RWPE1 (cell line): ENCODE data around the gene SCD.
"Not testable (repeated sequence)": the region's sequence is repeated elsewhere in the genome, so short reads cannot be mapped to it uniquely, and the experiment has no call there.

Experiments
- CTCF ChIA-PET: fragments of 350-600 bp; sonication (Branson Sonifier 250); formaldehyde crosslinking; extraction: SDS; loops from one replicate; lab custom pipeline; 2021; lab: Yijun Ruan, JAX
- POLR2A ChIA-PET: fragments of 400-600 bp; formaldehyde crosslinking; extraction: SDS; loops from one replicate; lab custom pipeline; 2020; ENCODE audit warnings: antibody characterized with exemption; ENCODE audit not compliant: low non-redundant PET; lab: Yijun Ruan, JAX
- DNase-seq: peaks from one replicate; pipeline ENCODE4 v3.0.0; 2012; ENCODE audit warnings: low spot score
- H3K27ac ChIP-seq: fragments of 450-650 bp; 2 replicates; pipeline ENCODE4 v1.5.1; 2017
- CTCF ChIP-seq: fragments of 450-650 bp; conservative IDR thresholded peaks from 2 replicates; pipeline ENCODE4 v1.5.1; 2017; ENCODE audit warnings: low read depth, mild to moderate bottlenecking

Gene SCD

DNA sequence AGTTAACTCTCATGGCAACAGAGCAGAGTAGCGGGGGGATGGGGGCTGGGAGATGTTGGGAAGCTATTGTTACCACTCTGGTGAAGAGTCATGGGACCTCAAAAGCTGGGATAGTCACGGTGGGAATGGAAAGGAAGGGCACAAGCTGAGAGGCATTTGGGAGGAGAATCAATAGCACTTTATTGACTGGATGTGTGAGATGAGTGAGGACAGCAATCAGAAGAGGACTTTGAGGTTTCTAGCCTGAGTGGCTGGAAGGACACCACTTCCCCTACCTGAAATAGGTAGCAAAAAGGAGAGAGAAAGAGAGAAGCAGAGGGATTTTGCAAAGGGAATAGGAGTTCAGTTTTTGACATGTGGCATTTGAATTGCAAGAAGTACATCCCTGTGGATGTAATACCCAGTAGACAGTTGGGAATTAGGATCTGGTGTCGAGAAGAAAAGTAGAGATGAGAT, 27.2 kb downstream of the SCD start:
- DNase-seq, result no peak
- ChIA-PET POLR2A (interaction anchor here (0.7 to 3.0 kb wide), 4 partner anchors 9 to 458 kb away, joined by 3 to 54 read pairs (median 7); partner anchors contain the start of gene SCD), CTCF (interaction anchor here (1.0 to 1.4 kb wide), 3 partner anchors 27 to 59 kb away, joined by 3 read pairs; partner anchors contain the start of gene SCD)
- TF ChIP-seq CTCF, result no peak
- H3K27ac ChIP-seq, result peak overlapping the region; percentile 100

GRCh38 chr10:100374677-100375353, 27.8 kb downstream of the SCD start:
- ChIA-PET CTCF (interaction anchor here (0.6 to 1.4 kb wide), 5 partner anchors 28 to 161 kb away, joined by 3 to 6 read pairs (median 3); partner anchors contain the start of genes HIF1AN and SCD), POLR2A (interaction anchor here (0.6 to 3.0 kb wide), 5 partner anchors 10 to 459 kb away, joined by 3 to 54 read pairs (median 7); partner anchors contain the start of gene SCD)
- peak overlapping the region; percentile 100 for H3K27ac ChIP-seq
- not testable (repeated sequence) for DNase-seq

DNA sequence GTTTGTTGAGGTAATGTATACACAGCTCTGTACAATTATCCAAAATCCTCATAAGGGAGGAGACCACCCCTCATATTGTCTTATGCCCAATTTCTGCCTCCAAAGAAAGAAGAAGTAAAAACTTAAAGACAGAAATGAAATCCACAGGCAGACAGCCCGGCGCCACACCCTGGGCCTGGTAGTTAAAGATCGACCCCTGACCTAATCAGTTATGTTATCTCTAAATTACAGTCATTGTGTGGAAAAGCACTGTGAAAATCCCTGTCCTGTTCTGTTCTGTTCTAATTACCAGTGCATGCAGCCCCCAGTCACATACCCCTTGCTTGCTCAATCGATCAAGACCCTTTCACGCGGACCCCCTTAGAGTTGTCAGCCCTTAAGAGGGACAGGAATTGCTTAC, 29.6 kb downstream of the SCD start:
- CTCF ChIA-PET, result interaction anchor here (0.6 to 0.7 kb wide), 2 partner anchors 40 to 46 kb away, joined by 3 read pairs; no protein-coding TSS in a partner anchor
- POLR2A ChIA-PET, DNase-seq: not testable (repeated sequence)
- peak overlapping the region; percentile 34 for H3K27ac ChIP-seq

GRCh38 chr10:100377830-100378229, 30.8 kb downstream of the SCD start:
- peak overlapping the region; percentile 34 for H3K27ac ChIP-seq
- CTCF ChIA-PET, result interaction anchor here (0.5 to 0.8 kb wide), 2 partner anchors 29 to 39 kb away, joined by 3 read pairs; no protein-coding TSS in a partner anchor
- TF ChIP-seq CTCF, result no peak
- POLR2A ChIA-PET, result no interaction called here
- DNase-seq, result no peak

DNA sequence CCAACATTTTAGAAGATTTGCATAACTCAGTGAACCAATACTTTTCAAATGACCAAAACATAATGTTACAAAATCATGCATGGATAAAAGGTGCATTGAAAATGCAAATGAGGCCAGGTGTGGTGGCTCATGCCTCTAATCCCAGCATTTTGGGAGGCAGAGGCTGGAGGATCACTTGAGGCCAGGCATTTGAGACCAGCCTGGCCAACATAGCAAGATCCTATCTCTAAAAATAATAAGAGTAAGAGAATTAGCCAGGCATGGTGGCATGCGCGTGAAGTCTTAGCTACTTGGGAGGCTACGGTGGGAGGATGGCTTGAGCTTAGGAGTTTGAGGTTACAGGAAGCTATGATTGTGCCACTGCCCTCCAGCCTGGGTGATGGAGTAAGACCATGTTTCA, 33.4 kb downstream of the SCD start:
- ChIA-PET CTCF (interaction anchor here (0.6 kb wide), 1 partner anchor 41 kb away, joined by 3 read pairs; no protein-coding TSS in a partner anchor), POLR2A (no interaction called here)
- H3K27ac ChIP-seq, result no peak overlapping the region
- DNase-seq, result no peak
- no peak for TF ChIP-seq CTCF

DNA sequence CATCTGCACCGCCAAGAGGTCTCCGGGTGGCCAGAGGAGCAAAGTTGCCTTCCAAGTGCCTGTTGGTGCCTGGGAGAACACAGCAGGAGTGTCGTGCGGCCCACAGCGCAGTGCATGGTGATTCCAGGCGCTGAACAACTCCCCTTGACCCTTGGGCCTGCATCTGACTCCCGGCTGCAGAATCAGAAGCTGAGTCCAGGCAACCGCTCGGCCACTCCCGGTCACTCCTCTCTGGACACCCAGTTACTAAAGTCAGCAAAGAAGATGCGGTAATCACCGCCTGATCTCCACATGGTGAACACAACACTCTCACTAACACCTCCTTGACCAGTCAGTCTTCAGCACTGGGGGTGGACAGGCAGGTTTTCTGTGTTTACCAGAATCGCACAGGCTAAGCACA, 35.5 kb downstream of the SCD start:
- no peak for TF ChIP-seq CTCF
- H3K27ac ChIP-seq, result peak overlapping the region; percentile 10
- DNase-seq, result no peak
- POLR2A ChIA-PET, result no interaction called here
- CTCF ChIA-PET, result interaction anchor here (0.6 kb wide), 1 partner anchor 50 kb away, joined by 3 read pairs; no protein-coding TSS in a partner anchor

DNA sequence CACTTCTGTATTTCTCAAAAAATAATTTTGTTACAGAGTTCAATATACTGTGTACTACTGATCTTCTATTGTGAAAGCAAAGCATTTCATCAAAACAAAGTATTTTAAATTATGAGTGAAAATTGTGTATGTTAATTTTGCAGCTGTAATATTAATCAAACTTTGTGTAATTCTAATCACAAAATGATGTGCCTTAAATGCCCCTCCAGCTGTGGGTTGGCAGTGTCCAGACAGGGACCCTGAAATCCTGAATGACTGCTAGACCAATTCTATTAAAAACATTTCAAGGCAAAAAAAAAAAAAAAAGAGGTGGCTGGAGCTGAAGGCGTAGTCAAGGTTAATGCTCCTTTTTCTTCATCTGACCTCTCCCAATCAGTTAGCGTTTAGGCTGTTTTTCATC, 36.2 kb downstream of the SCD start:
- H3K27ac ChIP-seq, result no peak overlapping the region
- no peak for DNase-seq
- POLR2A ChIA-PET, result interaction anchor here (1.0 kb wide), 1 partner anchor 33 kb away, joined by 4 read pairs; no protein-coding TSS in a partner anchor
- no peak for TF ChIP-seq CTCF
- CTCF ChIA-PET, result interaction anchor here (0.6 kb wide), 1 partner anchor 50 kb away, joined by 3 read pairs; no protein-coding TSS in a partner anchor
